Activated CD4-positive, alpha-beta memory T cell treated with anti-CD3 and anti-CD28 coated beads for 36 hours (primary cell): ENCODE data around the gene PC. TPM values are rescaled to one million over a fixed set of nuclear protein-coding genes. Genes with fewer than 3 reads are reported as not detected.
"Not testable (repeated sequence)": the region's sequence is repeated elsewhere in the genome, so short reads cannot be mapped to it uniquely, and the experiment has no call there.

Source experiments
- CTCF ChIA-PET: fragments of 350-600 bp; sonication (Branson Sonifier 250); formaldehyde crosslinking; loops from one replicate; lab custom pipeline; 2021; ENCODE audit warnings: antibody characterized with exemption, inconsistent platforms; lab: Charles Lee
- POLR2A ChIA-PET: fragments of 350-600 bp; sonication (Branson Sonifier 250); formaldehyde crosslinking; loops from one replicate; lab custom pipeline; 2021; ENCODE audit warnings: antibody characterized with exemption; lab: Charles Lee
- DNase-seq: peaks from one replicate; pipeline ENCODE4 v3.0.0-alpha.2; 2020
- H3K27ac Mint-ChIP-seq: one replicate; pipeline ENCODE4 v1.8.0; 2021; ENCODE audit warnings: mixed read lengths
- H3K27me3 Mint-ChIP-seq: one replicate; pipeline ENCODE4 v1.8.0; 2021; ENCODE audit warnings: mixed read lengths
- H3K36me3 Mint-ChIP-seq: one replicate; pipeline ENCODE4 v1.8.0; 2021; ENCODE audit warnings: mixed read lengths
- H3K4me1 Mint-ChIP-seq: one replicate; pipeline ENCODE4 v1.8.0; 2021; ENCODE audit warnings: low read depth, mixed read lengths
- H3K4me3 Mint-ChIP-seq: one replicate; pipeline ENCODE4 v1.8.0; 2021; ENCODE audit warnings: mild to moderate bottlenecking, mixed read lengths
- H3K9me3 Mint-ChIP-seq: one replicate; pipeline ENCODE4 v1.8.0; 2021; ENCODE audit warnings: mixed read lengths
- intact Hi-C: fragments of 100-400 bp; cut with micrococcal nuclease; formaldehyde crosslinking; loops from one replicate; pipeline ENCODE4 v1.15.1; 2023
- total RNA-seq, 2 experiments: library from RNA; stranded (reverse); gene quantifications; one replicate each; pipeline ENCODE4 v1.2.3, GENCODE V29; 2021

Gene PC
- 10 to 100 TPM; 13.1 to 15.3 TPM for total RNA-seq

DNA sequence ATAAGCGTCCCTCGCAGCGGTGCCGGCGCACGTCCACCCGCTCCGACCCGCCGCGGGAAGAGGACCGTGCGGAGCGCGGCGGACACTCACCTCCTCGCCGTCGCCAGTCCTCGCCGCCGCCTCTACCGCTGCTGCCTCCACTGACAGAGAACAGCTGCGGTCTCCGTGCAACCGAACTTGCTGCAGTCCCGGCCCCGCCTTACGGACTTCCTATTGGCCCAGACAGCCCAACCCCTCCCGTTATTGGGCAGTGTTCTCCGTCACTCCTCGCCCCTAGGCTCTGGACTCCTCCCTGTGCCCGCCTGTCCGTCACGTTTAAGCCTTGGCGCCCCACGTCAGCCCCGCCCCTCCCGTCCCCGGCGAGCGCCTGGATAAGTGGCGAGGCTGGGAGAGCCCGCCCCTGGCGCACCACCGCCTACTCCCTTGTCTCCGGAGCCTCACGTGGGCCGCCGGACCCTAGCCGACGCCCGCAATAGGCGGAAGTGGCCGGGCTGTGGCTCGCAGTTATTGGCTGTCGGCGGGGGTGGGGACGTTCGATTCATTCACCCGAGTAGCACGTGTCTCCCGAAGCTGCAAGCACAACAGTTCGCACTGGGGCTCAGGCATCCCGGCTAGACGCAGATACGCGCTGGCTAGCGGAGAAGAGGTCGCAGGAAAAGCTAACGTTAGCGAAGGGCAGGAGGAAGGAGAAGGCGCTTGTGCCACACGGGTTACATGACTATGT, at the start of gene PC:
TSS of gene PC (minus strand) at position 152 of the 724 bp plus-strand sequence. CDS start 86,224 bp downstream, outside the sequence.
- H3K4me3 Mint-ChIP-seq: peak within 1 kb of the TSS; percentile 76
- H3K36me3 Mint-ChIP-seq: no peaks in the 10 kb centered on the region
- POLR2A ChIA-PET: interaction anchor here (0.8 to 1.7 kb wide), 5 partner anchors 10 to 161 kb away, joined by 3 to 6 read pairs (median 3); partner anchors contain the start of gene KDM2A
- CTCF ChIA-PET: interaction anchor here (1.0 to 1.4 kb wide), 4 partner anchors 13 to 75 kb away, joined by 4 to 8 read pairs (median 4); no protein-coding TSS in a partner anchor
- DNase-seq: peak; percentile 99
- peaks cover 18% of the 10 kb centered on the region for H3K4me1 Mint-ChIP-seq
- H3K9me3 Mint-ChIP-seq: no peaks in the 10 kb centered on the region
- peak within 1 kb of the TSS; percentile 71 for H3K27ac Mint-ChIP-seq
- intact Hi-C loops: loop anchor here (1.0 to 10.0 kb wide), 3 partner anchors 116 to 396 kb away; partner anchors contain the start of genes KDM2A, POLD4 and RCE1
- no peaks in the 10 kb centered on the region for H3K27me3 Mint-ChIP-seq

GRCh38 chr11:67007126-67007525, 48.9 kb upstream of the PC start:
- H3K9me3 Mint-ChIP-seq: no peaks in the 10 kb centered on the region

DNA sequence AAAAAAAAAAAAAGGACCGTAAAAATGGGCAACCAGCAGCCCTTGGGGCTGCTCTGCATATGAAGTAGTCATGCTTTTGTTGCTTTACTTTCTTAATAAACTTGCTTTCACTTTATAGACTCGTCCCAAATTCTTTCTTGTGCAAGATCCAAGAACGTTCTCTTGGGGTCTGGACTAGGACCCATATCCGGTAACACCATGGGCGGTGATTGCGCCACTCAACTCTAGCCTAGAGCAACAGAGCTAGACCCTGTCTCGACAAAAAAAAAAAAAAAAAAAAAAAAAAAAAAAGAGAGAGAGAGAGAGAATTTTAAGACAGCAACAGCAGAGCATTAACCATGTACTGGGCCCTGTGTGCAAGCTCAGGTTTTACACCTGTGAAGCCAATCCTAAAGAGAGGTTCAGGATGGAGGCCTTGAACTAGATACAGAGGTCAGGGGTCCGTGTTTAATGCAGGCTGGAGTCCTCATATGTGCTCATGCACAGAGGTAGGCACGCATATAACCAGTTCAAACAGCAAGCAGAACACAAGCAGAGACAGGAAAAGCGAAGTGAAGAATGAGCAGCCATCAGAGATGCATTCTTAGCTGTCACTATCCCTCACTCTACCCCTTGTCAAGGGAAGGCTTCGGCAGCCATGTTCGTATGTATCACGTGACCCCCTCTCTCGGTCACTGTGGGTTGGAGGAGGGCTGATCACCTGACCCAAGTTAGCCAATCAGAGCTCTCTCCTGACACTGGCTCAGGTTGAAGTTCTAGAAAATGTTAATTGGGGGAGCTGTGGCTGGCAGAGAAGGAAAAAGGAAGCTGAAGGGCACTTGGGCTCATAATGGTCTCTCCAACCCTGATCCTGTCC, 48.1 kb upstream of the PC start:
- ChIA-PET POLR2A (no interaction called here), CTCF (interaction anchor here (0.7 to 1.1 kb wide), 2 partner anchors 10 to 20 kb away, joined by 3 to 4 read pairs; no protein-coding TSS in a partner anchor)
- no peaks in the 10 kb centered on the region for H3K36me3 Mint-ChIP-seq
- peak; percentile 54 for DNase-seq
- no peak overlapping the region for H3K4me3 Mint-ChIP-seq
- no peaks in the 10 kb centered on the region for H3K9me3 Mint-ChIP-seq
- no peaks in the 10 kb centered on the region for H3K27me3 Mint-ChIP-seq
- H3K27ac Mint-ChIP-seq: no peak overlapping the region
- H3K4me1 Mint-ChIP-seq: peaks cover 7% of the 10 kb centered on the region
- intact Hi-C loops: no loop called here

More at GRCh38 chr11:67007126-67007525, 48.9 kb upstream of the PC start:
- Mint-ChIP-seq H3K36me3 (no peaks in the 10 kb centered on the region), H3K4me1 (peaks cover 7% of the 10 kb centered on the region), H3K27me3 (no peaks in the 10 kb centered on the region), H3K4me3 (no peak overlapping the region), H3K27ac (no peak overlapping the region)
- POLR2A ChIA-PET: no interaction called here
- CTCF ChIA-PET: interaction anchor here (1.1 kb wide), 1 partner anchor 19 kb away, joined by 3 read pairs; no protein-coding TSS in a partner anchor
- intact Hi-C loops: no loop called here
- no peak for DNase-seq

DNA sequence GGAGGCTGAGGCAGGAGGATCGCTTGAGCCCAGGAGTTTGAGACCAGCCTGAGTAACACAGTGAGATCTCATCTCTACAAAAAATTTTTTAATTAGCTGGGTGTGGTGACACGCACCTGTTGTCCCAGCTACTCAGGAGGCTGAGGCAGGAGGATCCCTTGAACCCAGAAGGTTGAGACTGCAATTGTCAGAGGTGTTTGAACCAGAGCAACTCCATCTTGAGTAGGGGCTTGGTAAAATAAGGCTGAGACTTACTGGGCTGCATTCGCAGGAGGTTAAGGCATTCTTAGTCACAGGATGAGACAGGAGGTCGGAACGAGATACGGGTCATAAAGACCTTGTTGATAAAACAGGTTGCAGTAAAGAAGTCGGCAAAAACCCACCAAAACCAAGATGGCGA, 47.0 kb upstream of the PC start:
- H3K4me1 Mint-ChIP-seq, H3K27ac Mint-ChIP-seq, H3K36me3 Mint-ChIP-seq, intact Hi-C loops, DNase-seq, POLR2A ChIA-PET, H3K27me3 Mint-ChIP-seq, H3K9me3 Mint-ChIP-seq, H3K4me3 Mint-ChIP-seq: not testable (repeated sequence)
- CTCF ChIA-PET: interaction anchor here (0.7 kb wide), 1 partner anchor 11 kb away, joined by 4 read pairs; no protein-coding TSS in a partner anchor

GRCh38 chr11:67002921-67003411, 44.8 kb upstream of the PC start:
- intact Hi-C loops: no loop called here
- H3K4me3 Mint-ChIP-seq: no peak overlapping the region
- no peaks in the 10 kb centered on the region for H3K9me3 Mint-ChIP-seq
- CTCF ChIA-PET: no interaction called here
- H3K27ac Mint-ChIP-seq: no peak overlapping the region
- no peak for DNase-seq
- H3K36me3 Mint-ChIP-seq: no peaks in the 10 kb centered on the region
- H3K27me3 Mint-ChIP-seq: no peaks in the 10 kb centered on the region
- POLR2A ChIA-PET: no interaction called here
- peaks cover 7% of the 10 kb centered on the region for H3K4me1 Mint-ChIP-seq

GRCh38 chr11:67002297-67002913, 44.2 kb upstream of the PC start:
- H3K27ac Mint-ChIP-seq: no peak overlapping the region
- peaks cover 2% of the 10 kb centered on the region for H3K27me3 Mint-ChIP-seq
- POLR2A ChIA-PET: no interaction called here
- H3K9me3 Mint-ChIP-seq: no peaks in the 10 kb centered on the region
- DNase-seq: no peak
- CTCF ChIA-PET: no interaction called here
- H3K36me3 Mint-ChIP-seq: no peaks in the 10 kb centered on the region
- intact Hi-C loops: no loop called here
- no peak overlapping the region for H3K4me3 Mint-ChIP-seq
- peaks cover 7% of the 10 kb centered on the region for H3K4me1 Mint-ChIP-seq

DNA sequence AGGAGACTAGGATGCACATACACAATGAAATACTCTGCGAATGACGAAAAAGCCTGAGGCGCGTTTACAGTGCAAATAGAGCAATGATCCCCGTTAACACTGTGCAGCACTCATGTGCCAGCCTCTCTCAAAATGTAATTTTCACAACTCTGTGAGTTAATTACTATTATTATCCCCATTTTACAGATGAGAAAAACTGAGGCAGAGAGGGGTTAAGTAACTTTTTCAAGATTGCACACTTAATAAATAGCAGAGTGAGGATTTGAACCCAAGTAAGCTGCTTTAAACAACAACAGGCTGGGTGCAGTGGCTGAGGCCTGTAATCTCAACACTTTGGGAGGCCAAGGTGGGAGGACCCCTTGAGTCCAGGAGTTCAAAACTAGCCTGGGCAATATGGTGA, 43.1 kb upstream of the PC start:
- Mint-ChIP-seq H3K27ac (no peak overlapping the region), H3K4me1 (peaks cover 1% of the 10 kb centered on the region), H3K36me3 (no peaks in the 10 kb centered on the region), H3K27me3 (peaks cover 7% of the 10 kb centered on the region), H3K4me3 (no peak overlapping the region), H3K9me3 (no peaks in the 10 kb centered on the region)
- POLR2A ChIA-PET: no interaction called here
- intact Hi-C loops: no loop called here
- DNase-seq: no peak
- CTCF ChIA-PET: no interaction called here

- POLR2A ChIA-PET: no interaction called here
- CTCF ChIA-PET: no interaction called here
- Mint-ChIP-seq H3K36me3 (no peaks in the 10 kb centered on the region), H3K4me3 (no peak overlapping the region), H3K4me1 (no peaks in the 10 kb centered on the region), H3K9me3 (no peaks in the 10 kb centered on the region), H3K27me3 (peaks cover 7% of the 10 kb centered on the region), H3K27ac (no peak overlapping the region)
- intact Hi-C loops: no loop called here
- DNase-seq: no peak
Observed at GRCh38 chr11:66999555-66999954, 41.4 kb upstream of the PC start.

DNA sequence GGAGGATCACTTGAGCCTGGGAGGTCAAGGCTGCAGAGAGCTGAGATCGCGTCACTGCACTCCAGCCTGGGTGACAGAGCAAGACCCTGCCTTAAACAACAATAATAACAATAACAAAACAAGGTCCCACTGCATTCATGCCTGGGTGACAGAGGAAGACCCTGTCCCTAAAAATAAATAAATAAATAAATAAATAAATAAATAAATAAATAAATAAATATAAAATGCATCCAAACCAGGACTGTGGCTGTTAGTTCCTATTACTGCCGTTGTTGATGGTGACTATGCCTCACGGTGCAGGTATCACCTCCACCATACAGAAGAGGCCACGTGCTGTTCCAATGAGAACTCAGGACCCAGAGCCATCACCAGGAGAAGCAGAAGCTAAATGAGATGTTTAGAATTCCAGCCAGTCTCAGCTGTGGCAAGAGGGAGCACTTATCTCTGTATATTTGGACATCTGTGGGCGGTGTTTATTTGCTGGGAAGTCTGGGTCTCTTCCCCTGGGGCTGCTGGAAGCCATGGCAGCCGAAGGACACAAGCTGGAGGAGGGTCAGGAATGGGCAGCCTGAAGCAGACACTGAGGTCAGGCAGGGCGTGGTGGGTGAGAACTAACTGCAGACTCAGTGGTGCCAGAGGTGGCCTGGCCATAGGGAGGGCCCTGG, 38.6 kb upstream of the PC start:
- H3K27me3 Mint-ChIP-seq: peaks cover 12% of the 10 kb centered on the region
- H3K4me3 Mint-ChIP-seq: no peak overlapping the region
- ChIA-PET POLR2A (no interaction called here), CTCF (no interaction called here)
- H3K27ac Mint-ChIP-seq: no peak overlapping the region
- no peak for DNase-seq
- no peaks in the 10 kb centered on the region for H3K4me1 Mint-ChIP-seq
- intact Hi-C loops: no loop called here
- no peaks in the 10 kb centered on the region for H3K36me3 Mint-ChIP-seq
- no peaks in the 10 kb centered on the region for H3K9me3 Mint-ChIP-seq

GRCh38 chr11:66992041-66992440, 33.9 kb upstream of the PC start:
- CTCF ChIA-PET: interaction anchor here (1.3 kb wide), 1 partner anchor 16 kb away, joined by 3 read pairs; no protein-coding TSS in a partner anchor
- intact Hi-C loops: no loop called here
- Mint-ChIP-seq H3K27ac (no peak overlapping the region), H3K4me3 (no peak overlapping the region), H3K4me1 (no peaks in the 10 kb centered on the region), H3K27me3 (peaks cover 8% of the 10 kb centered on the region), H3K9me3 (no peaks in the 10 kb centered on the region), H3K36me3 (no peaks in the 10 kb centered on the region)
- DNase-seq: no peak
- POLR2A ChIA-PET: no interaction called here

- DNase-seq, H3K9me3 Mint-ChIP-seq, CTCF ChIA-PET, H3K4me3 Mint-ChIP-seq, intact Hi-C loops, H3K4me1 Mint-ChIP-seq, H3K27ac Mint-ChIP-seq, POLR2A ChIA-PET, H3K27me3 Mint-ChIP-seq, H3K36me3 Mint-ChIP-seq: not testable (repeated sequence)
Observed at GRCh38 chr11:66989360-66989759, 31.2 kb upstream of the PC start.
